HG03045 (cell line): ENCODE data around the gene DNAJC6.
A peak's percentile ranks its signal among the peaks of the same experiment; 100 is the strongest.

Experiments
- ATAC-seq: cut with Tn5 transposase; IDR thresholded peaks from one replicate; pipeline ENCODE4 v1.9.1; 2021; ENCODE audit warnings: mild to moderate bottlenecking, moderate library complexity; ENCODE audit not compliant: unreplicated experiment

DNAJC6 gene

GRCh38 chr1:65399003-65399402 is 89.7 kb downstream of the DNAJC6 start:
- ATAC-seq = no peak

GRCh38 chr1:65401612-65402011 is 92.3 kb downstream of the DNAJC6 start:
- no peak for ATAC-seq

- ATAC-seq = no peak
Observed at GRCh38 chr1:65404941-65405340, 95.6 kb downstream of the DNAJC6 start.

GRCh38 chr1:65407877-65408276 is 98.5 kb downstream of the DNAJC6 start:
- ATAC-seq = no peak

- ATAC-seq = no peak
Observed at GRCh38 chr1:65409314-65409713, 100.0 kb downstream of the DNAJC6 start.

GRCh38 chr1:65409816-65410326 is 100.5 kb downstream of the DNAJC6 start:
- ATAC-seq = no peak

- ATAC-seq = no peak
Observed at GRCh38 chr1:65412256-65412983, 103.1 kb downstream of the DNAJC6 start.

GRCh38 chr1:65412984-65413375 is 103.6 kb downstream of the DNAJC6 start:
- no peak for ATAC-seq

GRCh38 chr1:65414538-65414937 is 105.2 kb downstream of the DNAJC6 start:
- ATAC-seq = no peak

GRCh38 chr1:65416767-65417166 is 107.4 kb downstream of the DNAJC6 start:
- no peak for ATAC-seq

- ATAC-seq = no peak
Observed at GRCh38 chr1:65417729-65418128, 108.4 kb downstream of the DNAJC6 start.

- no peak for ATAC-seq
Observed at GRCh38 chr1:65418522-65419185, 109.3 kb downstream of the DNAJC6 start.

- peak; percentile 94 for ATAC-seq
Observed at GRCh38 chr1:65419681-65420589, 110.6 kb downstream of the DNAJC6 start.

GRCh38 chr1:65420590-65421350 is 111.4 kb downstream of the DNAJC6 start, which contains the start of the genes LEPR and LEPROT:
Gene LEPR (plus strand): TSS chr1:65420668. CDS start chr1:65565566, 144,898 bp downstream.
Gene LEPROT (plus strand): TSS chr1:65420668. CDS start chr1:65420725, 57 bp downstream.
- ATAC-seq = peak; percentile 69

- no peak for ATAC-seq
Observed at GRCh38 chr1:65421351-65422025, 112.1 kb downstream of the DNAJC6 start.

- no peak for ATAC-seq
Observed at GRCh38 chr1:65422241-65423203, 113.2 kb downstream of the DNAJC6 start.

GRCh38 chr1:65423884-65424572 is 114.7 kb downstream of the DNAJC6 start:
- ATAC-seq = no peak

- no peak for ATAC-seq
Observed at GRCh38 chr1:65424573-65424889, 115.2 kb downstream of the DNAJC6 start.
